VCaP (cell line): ENCODE data around the gene MYLIP.

Source experiments
- H3K27ac ChIP-seq: fragments of 450-650 bp; 2 replicates; pipeline ENCODE4 v1.5.1; 2017
- TF ChIP-seq, protein P1 (sequence below): fragments of 450-650 bp; conservative IDR thresholded peaks from 2 replicates; pipeline ENCODE4 v1.5.1; 2017; ENCODE audit warnings: mild to moderate bottlenecking, moderate library complexity

The MYLIP gene

DNA sequence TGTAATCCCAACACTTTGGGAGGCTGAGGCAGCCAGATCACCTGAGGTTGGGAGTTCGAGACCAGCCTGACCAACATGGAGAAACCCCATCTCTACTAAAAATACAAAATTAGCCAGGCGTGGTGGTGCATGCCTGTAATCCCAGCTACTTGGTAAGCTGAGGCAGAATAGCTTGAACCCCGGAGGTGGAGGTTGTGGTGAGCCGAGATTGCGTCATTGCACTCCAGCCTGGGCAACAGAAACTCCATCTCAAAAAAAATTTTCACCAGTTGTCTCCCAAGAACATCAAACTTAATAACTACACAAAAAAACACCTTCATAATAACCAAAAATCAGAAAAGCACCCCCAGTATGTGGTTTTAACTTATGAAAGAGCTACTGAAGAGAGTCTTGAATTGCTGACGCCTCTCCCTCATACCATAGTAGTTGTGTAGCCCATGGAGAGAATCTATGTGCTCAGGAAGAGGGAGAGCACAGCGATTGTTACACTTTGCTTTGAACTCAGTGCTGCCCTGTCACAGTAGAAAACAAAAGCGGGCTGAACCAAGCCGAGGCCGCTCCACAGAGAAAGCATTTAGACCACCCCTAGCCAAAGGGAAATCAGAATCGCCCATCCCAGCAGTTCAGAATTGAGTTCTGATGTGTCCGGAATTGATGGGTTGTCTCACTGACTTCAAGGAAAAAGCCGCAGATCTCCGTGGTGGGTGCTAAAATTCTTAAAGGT is 67.5 kb downstream of the MYLIP start:
- TF ChIP-seq, protein P1, sequence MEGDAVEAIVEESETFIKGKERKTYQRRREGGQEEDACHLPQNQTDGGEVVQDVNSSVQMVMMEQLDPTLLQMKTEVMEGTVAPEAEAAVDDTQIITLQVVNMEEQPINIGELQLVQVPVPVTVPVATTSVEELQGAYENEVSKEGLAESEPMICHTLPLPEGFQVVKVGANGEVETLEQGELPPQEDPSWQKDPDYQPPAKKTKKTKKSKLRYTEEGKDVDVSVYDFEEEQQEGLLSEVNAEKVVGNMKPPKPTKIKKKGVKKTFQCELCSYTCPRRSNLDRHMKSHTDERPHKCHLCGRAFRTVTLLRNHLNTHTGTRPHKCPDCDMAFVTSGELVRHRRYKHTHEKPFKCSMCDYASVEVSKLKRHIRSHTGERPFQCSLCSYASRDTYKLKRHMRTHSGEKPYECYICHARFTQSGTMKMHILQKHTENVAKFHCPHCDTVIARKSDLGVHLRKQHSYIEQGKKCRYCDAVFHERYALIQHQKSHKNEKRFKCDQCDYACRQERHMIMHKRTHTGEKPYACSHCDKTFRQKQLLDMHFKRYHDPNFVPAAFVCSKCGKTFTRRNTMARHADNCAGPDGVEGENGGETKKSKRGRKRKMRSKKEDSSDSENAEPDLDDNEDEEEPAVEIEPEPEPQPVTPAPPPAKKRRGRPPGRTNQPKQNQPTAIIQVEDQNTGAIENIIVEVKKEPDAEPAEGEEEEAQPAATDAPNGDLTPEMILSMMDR = no peak
- no peak overlapping the region for H3K27ac ChIP-seq

DNA sequence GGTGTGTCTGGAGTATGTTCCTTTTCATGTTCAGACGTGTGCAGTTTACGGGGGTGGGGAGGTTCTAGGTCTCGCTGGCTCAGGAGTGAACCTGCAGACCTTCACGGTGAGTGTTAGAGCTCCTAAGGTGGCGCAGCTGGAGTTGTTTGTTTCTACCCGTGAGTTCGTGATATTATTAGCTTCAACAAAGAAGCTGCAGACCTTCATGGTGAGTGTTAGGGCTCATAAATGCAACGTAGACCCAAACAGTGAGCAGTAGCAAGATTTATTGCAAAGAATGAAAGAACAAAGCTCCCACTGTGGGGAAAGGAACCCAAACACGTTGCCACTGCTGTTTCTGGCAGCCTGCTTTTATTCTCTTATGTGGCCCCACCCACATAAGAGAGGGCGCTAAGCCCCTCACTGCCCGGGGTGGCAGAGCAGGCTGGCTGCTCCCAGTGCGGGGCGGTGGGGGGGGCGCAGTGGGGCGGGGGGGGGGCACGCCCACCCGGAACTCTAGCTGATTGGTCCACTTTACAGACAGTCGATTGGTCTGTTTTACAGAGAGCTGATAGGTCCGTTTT is 68.2 kb downstream of the MYLIP start:
- TF ChIP-seq, protein P1 = no peak

More for the DNA sequence above, 68.2 kb downstream of the MYLIP start:
- H3K27ac ChIP-seq = no peak overlapping the region
